Measurements from ENCODE around the gene ABCC3. TPM values are rescaled to one million over a fixed set of nuclear protein-coding genes. Genes with fewer than 3 reads are reported as not detected.
A peak's percentile ranks its signal among the peaks of the same experiment; 100 is the strongest.

The ABCC3 gene
- total and polyA plus RNA-seq, 2 of the 8 experiments (the other 6 are each of a cell fraction or from before 2014, with no cell fraction given) = 0.35 to 0.37 TPM

DNA sequence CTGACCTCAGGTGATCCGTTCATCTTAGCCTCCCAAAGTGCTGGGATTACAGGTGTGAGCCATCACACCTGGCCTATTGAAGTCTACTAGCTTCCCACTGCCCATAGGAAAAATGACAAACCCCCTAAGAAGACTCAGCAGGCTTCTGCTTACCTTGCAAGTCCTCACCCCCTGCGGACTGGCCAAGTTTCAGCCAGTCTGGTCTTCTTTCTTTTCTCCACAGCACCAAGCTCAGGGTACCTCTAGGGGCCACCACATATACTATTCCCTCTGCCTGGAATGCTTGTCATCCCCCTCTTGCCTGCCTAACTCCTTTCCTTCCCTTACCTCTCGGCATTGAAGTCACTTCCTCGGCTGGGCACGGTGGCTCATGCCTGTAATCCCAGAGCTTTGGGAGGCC, 31.2 kb downstream of the ABCC3 start:
- no peaks in the 10 kb centered on the region for H3K23me2 ChIP-seq (ENCODE audit: low read depth, low read length)
- H3K9ac ChIP-seq (replicated peaks in 1 of 4; ENCODE audit: extremely low read depth in 1 of 4, low read depth in 3 of 4, low read length in 3 of 4) = no peak overlapping the region
- no peak overlapping the region for H3K23ac ChIP-seq (ENCODE audit: insufficient read length)
- H3K4me1 ChIP-seq (replicated peaks in 1 of 4; ENCODE audit: control insufficient read depth in 3 of 4, insufficient read depth in 4 of 4, low read length in 3 of 4) = peaks cover 4 to 16% (median 10%) of the 10 kb centered on the region in 4 experiments
- no peak overlapping the region for H3K18ac ChIP-seq (ENCODE audit: extremely low read depth, low read length)
- DNase-seq (ENCODE audit: low read depth in 1 of 2, low spot score in 2 of 2) = no peak
- no peak overlapping the region for H2AK5ac ChIP-seq (ENCODE audit: low read depth, low read length)
- H2BK20ac ChIP-seq (ENCODE audit: low read length) = no peak overlapping the region
- no peak overlapping the region for H3K4me2 ChIP-seq (ENCODE audit: insufficient read depth in 1 of 2, low read depth in 2 of 2, low read length in 2 of 2)
- no peaks in the 10 kb centered on the region for H4K20me1 ChIP-seq (replicated peaks in 1 of 2; ENCODE audit: control insufficient read depth in 1 of 2, insufficient read depth in 2 of 2, low read length in 2 of 2)
- no peak for FAIRE-seq
- H3K79me2 ChIP-seq (ENCODE audit: control insufficient read depth in 1 of 2, insufficient read depth in 2 of 2, low read length in 2 of 2) = no peaks in the 10 kb centered on the region
- POLR2A ChIA-PET (ENCODE audit: partially characterized antibody) = no interaction called here
- H2BK120ac ChIP-seq (replicated peaks; ENCODE audit: low read depth, low read length) = no peak overlapping the region
- H3K27me3 ChIP-seq (replicated peaks in 1 of 4; ENCODE audit: control insufficient read depth in 3 of 4, extremely low read depth in 1 of 4, insufficient read depth in 3 of 4, low read length in 3 of 4) = no peaks in the 10 kb centered on the region
- H3K14ac ChIP-seq (ENCODE audit: insufficient read length) = no peak overlapping the region
- no peak overlapping the region for H2BK15ac ChIP-seq (ENCODE audit: low read length)
- no peak for TF ChIP-seq MAFK (IDR thresholded peaks at IDR 0.05; ENCODE audit: low read depth, low read length)
- no peak for TF ChIP-seq CHD2 (IDR thresholded peaks at IDR 0.05; ENCODE audit: low read length)
- no peak for TF ChIP-seq RFX5 (IDR thresholded peaks at IDR 0.05; ENCODE audit: borderline replicate concordance, low read depth, low read length)
- 0 out of 2 replicates have a peak, but pooled peaks have one; percentile 34 for TF ChIP-seq TEAD4 (IDR thresholded peaks at IDR 0.05; ENCODE audit: low read depth, low read length)
- TF ChIP-seq CBX5 (IDR thresholded peaks at IDR 0.05; ENCODE audit: low read depth, low read length) = no peak
- TF ChIP-seq, protein P1, sequence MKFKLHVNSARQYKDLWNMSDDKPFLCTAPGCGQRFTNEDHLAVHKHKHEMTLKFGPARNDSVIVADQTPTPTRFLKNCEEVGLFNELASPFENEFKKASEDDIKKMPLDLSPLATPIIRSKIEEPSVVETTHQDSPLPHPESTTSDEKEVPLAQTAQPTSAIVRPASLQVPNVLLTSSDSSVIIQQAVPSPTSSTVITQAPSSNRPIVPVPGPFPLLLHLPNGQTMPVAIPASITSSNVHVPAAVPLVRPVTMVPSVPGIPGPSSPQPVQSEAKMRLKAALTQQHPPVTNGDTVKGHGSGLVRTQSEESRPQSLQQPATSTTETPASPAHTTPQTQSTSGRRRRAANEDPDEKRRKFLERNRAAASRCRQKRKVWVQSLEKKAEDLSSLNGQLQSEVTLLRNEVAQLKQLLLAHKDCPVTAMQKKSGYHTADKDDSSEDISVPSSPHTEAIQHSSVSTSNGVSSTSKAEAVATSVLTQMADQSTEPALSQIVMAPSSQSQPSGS (IDR thresholded peaks at IDR 0.05; ENCODE audit: low read length) = no peak
- no peak for TF ChIP-seq TAF1 (IDR thresholded peaks at IDR 0.05; ENCODE audit: low read depth, low read length)
- H2BK5ac ChIP-seq (ENCODE audit: low read depth, low read length) = no peak overlapping the region
- 60% methylated on average over 4 of the region's 5 CpGs; no CpG with 5 or more reads in 1 of the 2 experiments for WGBS, 2 experiments (ENCODE audit: extremely low coverage in 1 of 2, insufficient coverage in 1 of 2, insufficient read length in 1 of 2, insufficient replicate concordance in 2 of 2, low coverage in 1 of 2, low lambda C conversion rate in 2 of 2, missing lambda C conversion rate in 1 of 2)
- H2BK12ac ChIP-seq (ENCODE audit: low read depth, low read length) = no peak overlapping the region
- no peaks in the 10 kb centered on the region for H3K9me3 ChIP-seq (ENCODE audit: insufficient read depth in 2 of 2, low read depth in 1 of 2, low read length in 1 of 2)
- H3K4ac ChIP-seq (replicated peaks; ENCODE audit: insufficient read length, low read depth, low read length) = no peak overlapping the region
- H3K4me3 ChIP-seq (ENCODE audit: extremely low read depth in 1 of 4, insufficient read depth in 2 of 4, low read depth in 3 of 4, low read length in 4 of 4) = no peak overlapping the region
- H3K27ac ChIP-seq (ENCODE audit: low read depth, low read length) = no peak overlapping the region
- CTCF ChIA-PET (ENCODE audit: partially characterized antibody) = interaction anchor here (1.4 to 10.0 kb wide), 7 partner anchors 13 to 64 kb away, joined by 3 to 96 read pairs (median 5); no protein-coding TSS in a partner anchor
- no peak overlapping the region for H4K5ac ChIP-seq (ENCODE audit: insufficient read length, low read depth, low read length)
- H2AFZ ChIP-seq (ENCODE audit: low read length) = no peak overlapping the region
- H3K56ac ChIP-seq (replicated peaks; ENCODE audit: insufficient read length, low read depth, low read length) = no peak overlapping the region
- no peak overlapping the region for H4K91ac ChIP-seq (replicated peaks; ENCODE audit: insufficient read length, low read length)
- no peaks in the 10 kb centered on the region for H3K79me1 ChIP-seq (ENCODE audit: low read depth, low read length)
- no peaks in the 10 kb centered on the region for H3K36me3 ChIP-seq (ENCODE audit: control insufficient read depth in 2 of 4, insufficient read depth in 4 of 4, low read length in 3 of 4)
- H4K8ac ChIP-seq (ENCODE audit: extremely low read depth, insufficient read depth, low read length) = no peak overlapping the region

Data from H1 (cell line).